BLaER1 treated with 17β-estradiol and CSF1 and Interleukin-3, amounts not matched to agents 10 nM and 100 nM (cell line): ENCODE data around the gene MECP2.
A peak's percentile ranks its signal among the peaks of the same experiment; 100 is the strongest.

Source experiments
- H3K27ac ChIP-seq, 11 experiments: shearing (Covaris generic); formaldehyde crosslinking; 2 replicates each; pipeline ENCODE4 v1.8.1; 2022
- H3K27me3 ChIP-seq, 11 experiments: shearing (Covaris generic); formaldehyde crosslinking; 2 replicates each; pipeline ENCODE4 v1.8.1; 2022
- H3K36me3 ChIP-seq, 11 experiments: shearing (Covaris generic); formaldehyde crosslinking; 2 replicates each; pipeline ENCODE4 v1.8.1; 2022
- H3K4me1 ChIP-seq, 10 experiments: shearing (Covaris generic); formaldehyde crosslinking; 2 replicates each; pipeline ENCODE4 v1.8.1; 2022
- H3K4me2 ChIP-seq, 11 experiments: shearing (Covaris generic); formaldehyde crosslinking; 2 replicates each; pipeline ENCODE4 v1.8.1; 2022
- H3K4me3 ChIP-seq, 10 experiments: shearing (Covaris generic); formaldehyde crosslinking; 2 replicates each; pipeline ENCODE4 v1.8.1; 2022
- H3K9ac ChIP-seq, 11 experiments: shearing (Covaris generic); formaldehyde crosslinking; 2 replicates each; pipeline ENCODE4 v1.8.1; 2022
- H3K9me3 ChIP-seq, 11 experiments: shearing (Covaris generic); formaldehyde crosslinking; replicated peaks in 1 of 11; 2 replicates each; pipeline ENCODE4 v1.8.1; 2022
- H4K20me1 ChIP-seq, 11 experiments: shearing (Covaris generic); formaldehyde crosslinking; 2 replicates each; pipeline ENCODE4 v1.8.1; 2022
- Cebpa-rat ChIP-seq, 11 experiments: shearing (Covaris generic); IDR thresholded peaks; 2 replicates each; pipeline ENCODE4 v1.8.1; 2022

Gene MECP2

DNA sequence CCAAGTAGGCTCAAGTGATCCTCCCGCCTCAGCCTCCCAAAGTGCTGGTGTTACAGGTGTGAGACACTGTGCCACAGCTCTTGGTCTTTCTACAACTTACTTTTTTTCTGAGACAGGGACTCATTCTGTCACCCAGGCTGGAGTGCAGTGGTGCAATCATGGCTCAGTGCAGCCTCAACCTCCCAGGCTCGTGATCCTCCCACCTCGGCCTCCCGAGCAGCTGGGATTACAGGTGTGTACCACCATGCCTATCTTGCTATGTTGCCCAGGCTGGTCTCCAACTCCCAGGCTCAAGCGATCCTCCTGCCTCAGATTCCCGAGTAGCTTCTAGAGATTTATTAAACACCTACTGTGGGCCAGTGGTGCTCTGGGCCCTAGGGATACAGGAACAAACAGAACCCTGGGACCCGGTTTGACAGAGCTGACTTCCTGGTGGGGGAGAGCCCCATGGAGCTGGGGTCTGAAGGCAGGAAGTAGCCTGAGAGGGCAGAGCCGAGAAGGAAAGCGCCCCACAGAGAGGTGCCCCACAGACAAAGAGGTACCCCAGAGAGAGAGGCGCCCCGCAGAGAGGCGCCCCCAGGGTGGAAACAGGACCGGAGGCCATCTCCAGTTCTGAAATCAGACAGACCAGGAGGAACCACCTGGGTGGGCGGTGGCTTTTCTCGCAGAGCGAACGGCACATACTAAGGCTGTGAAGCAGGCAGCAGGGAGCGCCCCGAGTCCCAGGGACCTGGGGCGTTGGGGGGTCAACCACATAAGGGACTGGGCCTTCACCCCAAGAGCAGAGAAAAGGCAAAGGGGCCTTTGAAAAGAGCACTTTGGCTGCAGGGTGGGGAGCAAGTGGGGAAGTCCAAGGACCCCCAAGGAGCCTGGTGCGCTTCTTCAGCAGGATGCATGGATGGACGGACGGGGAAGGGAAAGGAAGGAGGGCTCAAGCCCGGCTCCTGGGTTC is 82.8 kb downstream of the MECP2 start:
- peaks cover 22 to 93% (median 86%) of the 10 kb centered on the region in 11 experiments; a peak in 21 of 22 replicates for H4K20me1 ChIP-seq
- H3K27ac ChIP-seq = 0 out of 22 replicates have a peak overlapping the region, but pooled peaks of 1 of the 11 experiments have one; percentile 4
- peaks cover 63 to 94% (median 87%) of the 10 kb centered on the region in 11 experiments for H3K27me3 ChIP-seq
- H3K9me3 ChIP-seq = 0 out of 22 replicates have a peak, but pooled peaks cover 0 to 9% (median 0%) of the 10 kb centered on the region in 11 experiments
- peaks cover 51 to 85% (median 80%) of the 10 kb centered on the region in 10 experiments for H3K4me1 ChIP-seq
- TF ChIP-seq Cebpa-rat (IDR thresholded peaks at IDR 0.05) = no peak
- H3K4me3 ChIP-seq = no peak overlapping the region; a peak in 1 of 20 replicates
- H3K9ac ChIP-seq = peak overlapping the region in 5 of 11 experiments; percentile 17 to 95 (median 94); a peak in 7 of 22 replicates
- peak overlapping the region; percentile 50 to 95 (median 92); a peak in 19 of 22 replicates for H3K4me2 ChIP-seq
- H3K36me3 ChIP-seq = peaks cover 52 to 80% (median 70%) of the 10 kb centered on the region in 11 experiments

DNA sequence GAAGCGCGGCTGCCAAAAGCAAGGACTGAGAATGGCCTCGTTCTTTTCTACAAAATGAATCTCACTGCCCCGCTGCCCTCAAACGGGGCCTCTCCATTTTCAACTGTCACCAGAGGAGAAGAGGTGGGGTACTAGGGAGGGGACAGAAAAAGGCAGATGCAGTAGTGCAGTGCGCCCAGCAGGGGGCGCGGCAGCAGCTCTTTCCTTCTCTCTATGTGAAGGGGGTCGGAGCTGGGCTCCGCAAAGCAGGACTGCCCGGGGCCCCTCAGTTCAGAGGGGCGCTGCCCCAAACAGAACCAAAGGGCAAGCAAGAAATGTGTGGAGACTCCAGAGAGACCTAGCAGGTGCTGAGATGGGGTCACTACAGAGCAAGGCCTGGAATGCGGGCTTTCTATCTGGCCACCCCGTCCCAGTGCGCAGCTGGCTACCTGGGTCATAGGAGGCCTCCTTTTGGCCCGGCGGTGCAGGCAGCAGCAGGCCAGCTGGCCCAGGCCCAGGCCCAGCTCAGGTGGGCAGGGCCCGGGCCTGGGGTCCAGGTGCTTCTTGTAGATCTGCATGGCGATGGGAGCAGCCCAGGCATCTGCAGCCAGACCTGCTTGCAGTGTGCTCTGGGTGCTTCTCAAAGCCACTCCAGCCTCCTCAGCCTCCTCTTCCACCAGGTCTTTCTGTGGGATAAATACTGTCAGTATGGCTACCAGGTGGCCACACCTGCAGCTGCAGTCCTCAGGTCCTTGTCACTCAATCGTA is 83.7 kb downstream of the MECP2 start:
- Histone ChIP-seq H4K20me1 (peaks cover 22 to 98% (median 85%) of the 10 kb centered on the region in 11 experiments; a peak in 21 of 22 replicates), H3K4me1 (peaks cover 59 to 94% (median 89%) of the 10 kb centered on the region in 10 experiments), H3K27me3 (peaks cover 71 to 100% (median 94%) of the 10 kb centered on the region in 11 experiments), H3K4me3 (peak overlapping the region in 1 of 10 experiments; percentile 11; a peak in 1 of 20 replicates), H3K36me3 (peaks cover 52 to 80% (median 70%) of the 10 kb centered on the region in 11 experiments), H3K4me2 (peak overlapping the region; percentile 53 to 83 (median 73)), H3K9me3 (0 out of 22 replicates have a peak, but pooled peaks cover 0 to 2% (median 0%) of the 10 kb centered on the region in 11 experiments), H3K9ac (peak overlapping the region in 7 of 11 experiments; percentile 47 to 72 (median 63); a peak in 11 of 22 replicates), H3K27ac (peak overlapping the region in 6 of 11 experiments; percentile 38 to 68 (median 60); a peak in 10 of 22 replicates)
- TF ChIP-seq Cebpa-rat (IDR thresholded peaks at IDR 0.05) = no peak

DNA sequence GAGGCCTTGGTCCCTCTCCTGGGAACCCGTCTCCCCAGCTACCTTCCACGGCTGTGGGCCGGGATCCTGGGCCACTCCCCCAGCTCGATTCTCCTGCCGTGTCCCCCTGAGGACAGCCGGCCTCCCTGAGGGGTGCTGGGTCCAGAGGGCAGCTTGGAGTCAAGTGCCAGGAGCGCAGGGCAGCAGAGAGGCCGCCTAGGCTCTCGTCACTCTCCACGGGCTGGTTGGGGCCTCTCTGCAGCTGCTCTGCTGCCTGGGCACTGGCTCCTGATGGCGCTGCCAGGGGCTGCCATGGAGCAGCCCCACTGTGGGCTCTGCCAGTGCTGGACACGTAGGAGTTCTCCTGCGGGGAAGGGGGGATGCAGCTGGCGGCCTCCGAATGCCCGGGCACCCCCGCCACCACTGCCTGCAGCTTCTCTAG is 84.5 kb downstream of the MECP2 start:
- peaks cover 49 to 77% (median 66%) of the 10 kb centered on the region in 11 experiments for H3K36me3 ChIP-seq
- H3K9me3 ChIP-seq = no peaks in the 10 kb centered on the region
- H3K4me2 ChIP-seq = peak overlapping the region; percentile 53 to 83 (median 73)
- peaks cover 22 to 98% (median 77%) of the 10 kb centered on the region in 11 experiments; a peak in 21 of 22 replicates for H4K20me1 ChIP-seq
- H3K27ac ChIP-seq = peak overlapping the region in 9 of 11 experiments; percentile 27 to 68 (median 57); a peak in 16 of 22 replicates
- H3K9ac ChIP-seq = peak overlapping the region in 10 of 11 experiments; percentile 25 to 72 (median 55); a peak in 17 of 22 replicates
- H3K27me3 ChIP-seq = peaks cover 79 to 100% (median 94%) of the 10 kb centered on the region in 11 experiments
- TF ChIP-seq Cebpa-rat (IDR thresholded peaks at IDR 0.05) = no peak
- H3K4me3 ChIP-seq = peak overlapping the region in 2 of 10 experiments; percentile 9 to 11; a peak in 1 of 20 replicates
- H3K4me1 ChIP-seq = peaks cover 64 to 100% (median 93%) of the 10 kb centered on the region in 10 experiments

DNA sequence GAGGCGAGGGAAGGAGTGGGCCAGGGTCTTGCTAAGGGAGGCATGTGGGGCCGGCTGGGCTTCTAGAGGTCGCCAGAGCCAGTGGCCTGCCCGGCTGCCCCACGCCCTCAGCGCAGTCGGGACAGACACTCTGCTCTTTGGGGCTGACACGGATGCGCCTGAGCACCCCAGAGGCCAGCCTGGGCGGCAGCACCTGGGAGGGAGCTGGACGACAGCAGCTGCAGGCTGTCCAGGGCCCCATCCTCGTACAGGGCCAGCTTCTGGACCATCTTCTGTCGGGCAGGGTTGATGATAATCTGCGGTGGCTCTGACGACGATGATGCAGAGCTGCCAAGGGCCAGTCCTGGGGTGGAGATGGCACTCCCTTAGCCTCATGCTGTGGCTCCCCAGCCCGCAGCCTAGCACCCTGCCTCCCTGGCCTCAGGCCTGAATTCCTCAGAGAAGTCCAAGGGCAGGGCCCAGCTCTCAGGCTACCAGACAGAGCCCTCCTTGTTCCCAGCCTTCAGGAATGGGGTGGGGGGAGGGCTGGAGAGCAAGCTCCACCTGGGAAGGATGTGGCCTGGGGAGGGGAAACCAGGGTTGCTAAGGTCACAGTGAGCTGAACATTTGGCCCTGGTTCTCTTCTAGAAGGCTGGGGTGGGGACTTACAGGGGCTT is 85.1 kb downstream of the MECP2 start:
- Histone ChIP-seq H4K20me1 (peaks cover 22 to 96% (median 76%) of the 10 kb centered on the region in 11 experiments; a peak in 21 of 22 replicates), H3K4me1 (peaks cover 64 to 99% (median 92%) of the 10 kb centered on the region in 10 experiments), H3K36me3 (peaks cover 44 to 71% (median 64%) of the 10 kb centered on the region in 11 experiments), H3K9ac (peak overlapping the region in 10 of 11 experiments; percentile 25 to 72 (median 55); a peak in 17 of 22 replicates), H3K4me3 (peak overlapping the region in 1 of 10 experiments; percentile 11; a peak in 1 of 20 replicates), H3K27me3 (peaks cover 84 to 100% (median 97%) of the 10 kb centered on the region in 11 experiments), H3K27ac (peak overlapping the region in 9 of 11 experiments; percentile 27 to 68 (median 57); a peak in 16 of 22 replicates), H3K4me2 (peak overlapping the region; percentile 53 to 83 (median 73)), H3K9me3 (no peaks in the 10 kb centered on the region)
- TF ChIP-seq Cebpa-rat (IDR thresholded peaks at IDR 0.05) = no peak

DNA sequence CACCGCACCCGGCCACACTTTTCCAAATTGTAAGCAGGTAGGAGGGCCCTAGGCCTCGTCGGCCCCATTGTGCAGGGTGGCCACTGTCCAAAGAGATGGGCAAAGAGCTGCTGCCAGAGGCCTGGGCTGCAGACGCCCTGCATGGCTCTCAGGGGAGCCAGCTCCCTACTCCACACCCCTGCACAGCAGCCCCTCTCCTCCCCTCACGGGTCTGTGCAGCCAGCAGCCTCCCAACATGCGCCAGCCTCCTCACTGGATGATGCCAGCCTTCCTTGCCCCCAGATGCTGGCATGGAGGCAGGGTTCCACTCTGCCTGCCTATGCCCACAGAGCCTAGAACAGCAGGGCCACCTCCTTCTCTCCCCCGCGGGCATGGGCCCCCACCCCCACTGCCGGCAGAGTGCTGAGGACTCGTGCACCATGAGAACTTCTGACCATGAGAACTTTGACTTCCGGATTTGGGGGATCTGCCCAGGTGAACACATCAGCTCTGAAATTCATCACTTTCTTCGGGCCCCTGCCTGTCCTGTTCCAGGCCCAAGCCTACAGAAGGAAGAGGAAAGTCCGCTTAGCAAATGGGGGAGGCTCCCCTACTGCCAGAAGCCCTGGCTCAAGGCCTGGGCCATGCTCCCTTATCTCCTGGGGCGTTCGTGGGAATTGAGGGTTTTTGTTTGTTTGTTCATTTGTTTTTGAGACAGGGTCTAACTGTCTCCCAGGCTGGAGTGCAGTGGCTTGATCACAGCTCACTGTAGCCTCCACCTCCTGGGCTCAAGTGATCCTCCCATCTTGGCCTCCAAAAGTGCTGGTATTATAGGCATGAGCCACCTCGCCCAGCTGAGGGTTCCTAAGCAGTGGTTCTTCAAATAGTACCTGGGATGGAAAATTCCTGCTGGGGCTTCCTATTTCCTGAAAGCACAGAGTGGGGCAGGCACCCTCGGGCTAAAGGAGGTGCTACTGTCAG is 85.9 kb downstream of the MECP2 start:
- Histone ChIP-seq H4K20me1 (peaks cover 16 to 96% (median 68%) of the 10 kb centered on the region in 11 experiments; a peak in 21 of 22 replicates), H3K4me1 (peaks cover 64 to 99% (median 92%) of the 10 kb centered on the region in 10 experiments), H3K27ac (peak overlapping the region in 6 of 11 experiments; percentile 38 to 68 (median 62); a peak in 6 of 22 replicates), H3K4me2 (peak overlapping the region in 8 of 11 experiments; percentile 18 to 83 (median 73); a peak in 6 of 22 replicates), H3K9ac (peak overlapping the region in 6 of 11 experiments; percentile 14 to 72 (median 56); a peak in 9 of 22 replicates), H3K27me3 (peaks cover 91 to 100% (median 99%) of the 10 kb centered on the region in 11 experiments), H3K4me3 (no peak overlapping the region), H3K9me3 (no peaks in the 10 kb centered on the region), H3K36me3 (peaks cover 37 to 63% (median 56%) of the 10 kb centered on the region in 11 experiments)
- no peak for TF ChIP-seq Cebpa-rat (IDR thresholded peaks at IDR 0.05)

DNA sequence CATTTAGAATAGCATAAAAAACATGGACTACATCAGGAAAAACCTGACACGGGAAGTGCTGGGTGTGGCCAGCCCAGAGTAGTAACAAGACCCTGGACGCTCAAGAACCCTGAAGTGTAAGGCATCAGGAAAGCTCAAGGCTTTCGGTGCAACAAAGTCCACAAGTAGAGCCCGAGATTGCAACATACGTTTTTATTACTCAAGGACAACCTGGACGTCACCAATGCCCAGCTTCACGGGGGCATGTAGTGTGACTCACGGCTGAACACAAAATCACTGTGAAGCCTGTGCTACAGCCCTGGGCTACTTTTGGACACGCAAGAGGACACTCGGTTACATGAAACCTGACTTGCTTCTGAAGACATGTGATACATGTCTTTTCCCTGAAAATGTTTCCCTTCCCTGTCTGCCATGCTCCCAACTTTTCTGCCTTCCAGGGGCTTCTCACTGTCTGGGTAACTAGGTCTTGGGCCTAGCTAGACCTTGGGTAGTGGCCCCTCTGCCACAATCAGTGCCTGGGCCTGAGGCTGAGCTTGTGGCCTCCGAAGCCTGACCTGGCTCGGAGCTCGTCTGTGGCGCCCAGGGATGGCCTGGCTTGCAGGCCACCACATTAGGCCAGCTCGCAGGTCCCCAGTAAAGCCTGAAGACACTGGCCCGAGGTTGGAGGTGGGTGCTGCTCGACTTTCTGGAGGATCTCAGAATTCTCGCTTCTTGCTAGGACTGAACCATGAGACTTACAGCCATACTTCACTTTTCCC is 87.0 kb downstream of the MECP2 start:
- Histone ChIP-seq H3K4me3 (no peak overlapping the region), H3K4me2 (peak overlapping the region in 4 of 11 experiments; percentile 2 to 33 (median 15); a peak in 2 of 22 replicates), H3K4me1 (peaks cover 64 to 95% (median 89%) of the 10 kb centered on the region in 10 experiments), H3K27ac (peak overlapping the region in 1 of 11 experiments; percentile 10; a peak in 1 of 22 replicates), H3K9me3 (peaks cover 0 to 8% (median 0%) of the 10 kb centered on the region in 11 experiments; a peak in 1 of 22 replicates), H3K36me3 (peaks cover 25 to 55% (median 45%) of the 10 kb centered on the region in 11 experiments), H4K20me1 (peaks cover 9 to 92% (median 57%) of the 10 kb centered on the region in 11 experiments; a peak in 21 of 22 replicates), H3K9ac (no peak overlapping the region; a peak in 1 of 22 replicates), H3K27me3 (peaks cover 94 to 100% (median 99%) of the 10 kb centered on the region in 11 experiments)
- no peak for TF ChIP-seq Cebpa-rat (IDR thresholded peaks at IDR 0.05)
